OCI-LY3 (cell line): ENCODE data around the gene ADAMTS15.

Experiments
- EZH2phosphoT487 ChIP-seq: fragments of 200-600 bp; shearing (Covaris generic); IDR thresholded peaks from 2 replicates; pipeline ENCODE4 v1.6.1; 2018; ENCODE audit warnings: antibody characterized with exemption, mixed run types, low read depth
- TF ChIP-seq, protein P1 (sequence below): fragments of 200-600, 300-600 bp; sonication (generic); IDR thresholded peaks from 2 replicates; pipeline ENCODE4 v1.5.1; 2014; ENCODE audit warnings: antibody characterized with exemption, low read length, low read depth

DNA sequence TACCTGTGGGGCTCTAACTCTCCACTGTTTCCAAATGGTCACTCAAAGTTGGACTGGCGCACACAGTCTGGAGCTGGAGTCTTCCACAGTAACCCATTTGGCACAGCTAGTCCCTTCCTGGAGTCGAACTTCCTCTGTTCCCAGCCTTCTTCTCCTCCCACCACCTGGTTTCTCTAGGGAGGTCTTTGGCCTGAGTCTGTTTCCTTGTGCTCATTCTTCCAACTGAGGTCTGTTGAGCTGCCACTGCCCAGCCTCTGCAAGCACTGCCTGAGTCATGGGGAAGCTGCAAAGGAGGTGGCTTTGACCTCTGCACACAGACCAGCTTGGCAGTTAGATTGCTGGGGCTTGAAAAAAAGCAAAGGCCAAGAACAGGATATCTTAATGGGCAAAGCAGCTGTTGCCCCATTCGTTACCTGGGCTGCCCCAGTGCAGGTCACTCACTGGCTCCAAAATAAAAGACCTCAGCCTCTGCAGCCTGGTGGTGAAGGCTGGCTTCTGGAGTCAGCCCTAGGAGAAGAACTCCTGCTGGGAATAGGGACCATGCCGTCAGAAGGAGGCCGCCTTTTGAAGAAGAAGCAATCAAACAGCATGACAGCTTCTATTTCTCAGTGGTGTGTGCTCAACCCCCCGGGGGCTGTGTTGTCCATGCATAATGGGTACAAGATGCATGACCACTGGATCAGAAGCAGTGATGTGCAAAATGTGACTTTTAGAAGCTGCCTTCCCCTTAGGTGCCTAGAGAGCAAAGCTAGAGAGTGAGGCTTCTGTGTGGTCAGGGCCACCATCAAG lies 3.0 kb downstream of the ADAMTS15 start:
- TF ChIP-seq, protein P1, sequence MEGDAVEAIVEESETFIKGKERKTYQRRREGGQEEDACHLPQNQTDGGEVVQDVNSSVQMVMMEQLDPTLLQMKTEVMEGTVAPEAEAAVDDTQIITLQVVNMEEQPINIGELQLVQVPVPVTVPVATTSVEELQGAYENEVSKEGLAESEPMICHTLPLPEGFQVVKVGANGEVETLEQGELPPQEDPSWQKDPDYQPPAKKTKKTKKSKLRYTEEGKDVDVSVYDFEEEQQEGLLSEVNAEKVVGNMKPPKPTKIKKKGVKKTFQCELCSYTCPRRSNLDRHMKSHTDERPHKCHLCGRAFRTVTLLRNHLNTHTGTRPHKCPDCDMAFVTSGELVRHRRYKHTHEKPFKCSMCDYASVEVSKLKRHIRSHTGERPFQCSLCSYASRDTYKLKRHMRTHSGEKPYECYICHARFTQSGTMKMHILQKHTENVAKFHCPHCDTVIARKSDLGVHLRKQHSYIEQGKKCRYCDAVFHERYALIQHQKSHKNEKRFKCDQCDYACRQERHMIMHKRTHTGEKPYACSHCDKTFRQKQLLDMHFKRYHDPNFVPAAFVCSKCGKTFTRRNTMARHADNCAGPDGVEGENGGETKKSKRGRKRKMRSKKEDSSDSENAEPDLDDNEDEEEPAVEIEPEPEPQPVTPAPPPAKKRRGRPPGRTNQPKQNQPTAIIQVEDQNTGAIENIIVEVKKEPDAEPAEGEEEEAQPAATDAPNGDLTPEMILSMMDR = no peak
- TF ChIP-seq EZH2phosphoT487 = no peak
